Calu3 (cell line): ENCODE measurements around the gene KERA. TPM values are rescaled to one million over a fixed set of nuclear protein-coding genes. Genes with fewer than 3 reads are reported as not detected.
A peak's percentile ranks its signal among the peaks of the same experiment; 100 is the strongest.

Experiments used
- BruUV-seq: library from RNA; stranded (reverse); fragments of 400-500 nt; replicated peaks from 2 replicates; lab custom pipeline; 2021; lab: Mats Ljungman, UMichigan
- CTCF ChIA-PET: fragments of 300-600 bp; sonication (Branson Sonifier 250); formaldehyde crosslinking; loops from one replicate; lab custom pipeline; 2022; ENCODE audit warnings: antibody characterized with exemption; lab: Charles Lee
- DNase-seq: peaks from one replicate; pipeline ENCODE4 v3.0.0; 2022
- H3K27ac Mint-ChIP-seq: one replicate; pipeline ENCODE4 v1.8.0; 2022; ENCODE audit warnings: mixed read lengths; ENCODE audit not compliant: unreplicated experiment
- H3K27me3 Mint-ChIP-seq: one replicate; pipeline ENCODE4 v1.8.0; 2022; ENCODE audit warnings: mixed read lengths; ENCODE audit not compliant: unreplicated experiment
- H3K36me3 Mint-ChIP-seq: one replicate; pipeline ENCODE4 v1.8.0; 2022; ENCODE audit warnings: mild to moderate bottlenecking, moderate library complexity, mixed read lengths; ENCODE audit not compliant: insufficient read depth, unreplicated experiment
- H3K4me1 Mint-ChIP-seq: one replicate; pipeline ENCODE4 v1.8.0; 2022; ENCODE audit warnings: mild to moderate bottlenecking, low read depth, mixed read lengths; ENCODE audit not compliant: unreplicated experiment
- H3K4me3 Mint-ChIP-seq: one replicate; pipeline ENCODE4 v1.8.0; 2022; ENCODE audit warnings: mild to moderate bottlenecking, low read depth, moderate library complexity, mixed read lengths; ENCODE audit not compliant: unreplicated experiment
- H3K9me3 Mint-ChIP-seq: one replicate; pipeline ENCODE4 v1.8.0; 2022; ENCODE audit warnings: low read depth, mixed read lengths; ENCODE audit not compliant: unreplicated experiment
- CTCF ChIP-seq: fragments of 200-600 bp; IDR thresholded peaks from one replicate; pipeline ENCODE4 v1.8.0; 2022; ENCODE audit warnings: antibody characterized with exemption; ENCODE audit not compliant: unreplicated experiment
- intact Hi-C: fragments of 100-400 bp; cut with micrococcal nuclease; formaldehyde crosslinking; loops from one replicate; pipeline ENCODE4 v1.10.0; 2022; ENCODE audit not compliant: unreplicated experiment
- total RNA-seq: library from RNA; stranded (reverse); gene quantifications from 2 replicates; pipeline ENCODE4 v1.2.3, GENCODE V29; 2022

The KERA gene
- total RNA-seq, 1 experiment from 2014 or later: not detected

- DNase-seq: no peak
Observed at GRCh38 chr12:91103624-91104023, 45.8 kb upstream of the KERA start.

GRCh38 chr12:91103101-91103500, 45.3 kb upstream of the KERA start:
- intact Hi-C loops: no loop called here
- peaks cover 18% of the 10 kb centered on the region for H3K4me1 Mint-ChIP-seq
- no peak for DNase-seq
- no peak for TF ChIP-seq CTCF
- no peaks in the 10 kb centered on the region for H3K27me3 Mint-ChIP-seq
- CTCF ChIA-PET: no interaction called here
- no peaks in the 10 kb centered on the region for H3K36me3 Mint-ChIP-seq
- no peak overlapping the region for H3K27ac Mint-ChIP-seq
- no TSS peak for BruUV-seq
- no peak overlapping the region for H3K4me3 Mint-ChIP-seq
- no peaks in the 10 kb centered on the region for H3K9me3 Mint-ChIP-seq

More at GRCh38 chr12:91103624-91104023, 45.8 kb upstream of the KERA start:
- Mint-ChIP-seq H3K36me3 (no peaks in the 10 kb centered on the region), H3K4me3 (no peak overlapping the region), H3K27me3 (no peaks in the 10 kb centered on the region), H3K4me1 (peaks cover 13% of the 10 kb centered on the region), H3K9me3 (no peaks in the 10 kb centered on the region), H3K27ac (no peak overlapping the region)
- intact Hi-C loops: no loop called here
- no TSS peak for BruUV-seq
- CTCF ChIA-PET: no interaction called here
- no peak for TF ChIP-seq CTCF

GRCh38 chr12:91100906-91101305, 43.1 kb upstream of the KERA start:
- Mint-ChIP-seq H3K4me3 (no peak overlapping the region), H3K27me3 (no peaks in the 10 kb centered on the region), H3K4me1 (peaks cover 19% of the 10 kb centered on the region), H3K9me3 (no peaks in the 10 kb centered on the region), H3K36me3 (no peaks in the 10 kb centered on the region), H3K27ac (no peak overlapping the region)
- intact Hi-C loops: no loop called here
- DNase-seq: no peak
- BruUV-seq: no TSS peak
- CTCF ChIA-PET: no interaction called here
- no peak for TF ChIP-seq CTCF

- H3K27ac Mint-ChIP-seq: peak overlapping the region; percentile 65
- intact Hi-C loops: no loop called here
- H3K4me1 Mint-ChIP-seq: peaks cover 19% of the 10 kb centered on the region
Observed at GRCh38 chr12:91099836-91100235, 42.0 kb upstream of the KERA start.

More at GRCh38 chr12:91099836-91100235, 42.0 kb upstream of the KERA start:
- CTCF ChIA-PET: interaction anchor here (0.8 kb wide), 1 partner anchor 9 kb away, joined by 3 read pairs; no protein-coding TSS in a partner anchor
- H3K4me3 Mint-ChIP-seq: no peak overlapping the region
- no peaks in the 10 kb centered on the region for H3K27me3 Mint-ChIP-seq
- TF ChIP-seq CTCF: no peak
- no TSS peak for BruUV-seq
- DNase-seq: no peak
- no peaks in the 10 kb centered on the region for H3K9me3 Mint-ChIP-seq
- no peaks in the 10 kb centered on the region for H3K36me3 Mint-ChIP-seq
